SK-N-SH (cell line): ENCODE data around the gene CELSR1. TPM values are rescaled to one million over a fixed set of nuclear protein-coding genes. Genes with fewer than 3 reads are reported as not detected.

Experiments
- CTCF ChIA-PET: fragments of 300-600, 350-600 bp; formaldehyde crosslinking; extraction: SDS; loops from one replicate; lab custom pipeline; 2021; lab: Yijun Ruan, JAX
- POLR2A ChIA-PET: fragments of 350-600 bp; sonication (Branson Sonifier 250); formaldehyde crosslinking; extraction: SDS; loops from one replicate; lab custom pipeline; 2020; ENCODE audit warnings: antibody characterized with exemption, inconsistent platforms; lab: Yijun Ruan, JAX
- DNase-seq: peaks from one replicate; pipeline ENCODE4 v3.0.0; 2012
- H2AFZ ChIP-seq: fragments of 200-600 bp; sonication (generic); 2 replicates; pipeline ENCODE4 v1.8.1; 2016; ENCODE audit warnings: antibody characterized with exemption, mild to moderate bottlenecking, low read depth
- H3F3A ChIP-seq: fragments of 200-600 bp; sonication (generic); replicated peaks from 2 replicates; pipeline ENCODE3; 2016; ENCODE audit warnings: antibody characterized with exemption, mild to moderate bottlenecking; ENCODE audit not compliant: insufficient read depth
- H3K27ac ChIP-seq, 2 experiments: fragments of 200-500 bp in 1 of 2; fragments of 200-600 bp in 1 of 2; sonication (Bioruptor generic) in 1 of 2; sonication (generic), shearing (Covaris generic) in 1 of 2; 2 replicates each; pipeline versions ENCODE4 v1.5.1 to v1.6.1; 2014 to 2016; ENCODE audit warnings: low read depth in 2 of 2, inconsistent platforms in 1 of 2, low read length in 1 of 2, mild to moderate bottlenecking in 1 of 2, mixed read lengths in 1 of 2
- H3K27me3 ChIP-seq: fragments of 200-600 bp; sonication (generic), shearing (Covaris generic); 2 replicates; pipeline ENCODE4 v1.6.1; 2016; ENCODE audit warnings: mixed run types; ENCODE audit not compliant: insufficient read depth
- H3K36me3 ChIP-seq, 2 experiments: fragments of 200-500 bp in 1 of 2; fragments of 200-600 bp in 1 of 2; sonication (Bioruptor generic) in 1 of 2; sonication (generic) in 1 of 2; replicated peaks in 1 of 2; 2 replicates each; pipeline versions ENCODE3 to v1.5.1; 2014 to 2016; ENCODE audit warnings: low read length in 1 of 2, mild to moderate bottlenecking in 1 of 2; ENCODE audit not compliant: insufficient read depth in 2 of 2, control insufficient read depth in 1 of 2
- H3K4me1 ChIP-seq, 2 experiments: fragments of 200-500 bp in 1 of 2; fragments of 200-600 bp in 1 of 2; sonication (Bioruptor generic) in 1 of 2; sonication (generic), shearing (Covaris generic) in 1 of 2; 2 replicates each; pipeline versions ENCODE4 v1.5.1 to v1.6.1; 2014 to 2016; ENCODE audit warnings: low read depth in 1 of 2, low read length in 1 of 2, mixed run types in 1 of 2; ENCODE audit not compliant: insufficient read depth in 2 of 2, control insufficient read depth in 1 of 2
- H3K4me2 ChIP-seq: fragments of 200-600 bp; sonication (generic), shearing (Covaris generic); 2 replicates; pipeline ENCODE4 v1.6.1; 2017; ENCODE audit warnings: mixed run types
- H3K4me3 ChIP-seq, 2 experiments: fragments of 200-500 bp in 1 of 2; fragments of 200-600 bp in 1 of 2; sonication (Bioruptor generic) in 1 of 2; sonication (generic), shearing (Covaris generic) in 1 of 2; 2 replicates each; pipeline versions ENCODE4 v1.5.1 to v1.8.1; 2014 to 2016; ENCODE audit warnings: low read depth in 2 of 2, inconsistent platforms in 1 of 2, low read length in 1 of 2, mild to moderate bottlenecking in 1 of 2, mixed read lengths in 1 of 2, moderate library complexity in 1 of 2
- H3K79me2 ChIP-seq: fragments of 200-600 bp; sonication (generic); 2 replicates; pipeline ENCODE4 v1.8.1; 2017; ENCODE audit warnings: mild to moderate bottlenecking; ENCODE audit not compliant: insufficient read depth
- H3K9ac ChIP-seq: fragments of 200-600 bp; sonication (generic); 2 replicates; pipeline ENCODE4 v1.6.1; 2017; ENCODE audit warnings: mixed run types
- H3K9me2 ChIP-seq: fragments of 200-600 bp; sonication (generic); 2 replicates; pipeline ENCODE4 v1.6.1; 2017; ENCODE audit warnings: mixed run types
- H3K9me3 ChIP-seq: fragments of 200-600 bp; sonication (generic); 2 replicates; pipeline ENCODE4 v1.6.1; 2017; ENCODE audit warnings: mixed run types, mild to moderate bottlenecking, moderate library complexity
- H4K20me1 ChIP-seq: fragments of 200-600 bp; sonication (generic); 2 replicates; pipeline ENCODE4 v1.6.1; 2017; ENCODE audit warnings: mild to moderate bottlenecking, mixed run types; ENCODE audit not compliant: insufficient read depth
- CHD2 ChIP-seq: fragments of 150-350 bp; IDR thresholded peaks from 2 replicates; pipeline ENCODE4 v1.6.1; 2018; ENCODE audit warnings: low read length; ENCODE audit not compliant: partially characterized antibody
- EP300 ChIP-seq, 2 experiments: IDR thresholded peaks; 2 replicates each; pipeline versions ENCODE4 v1.4.0 to v1.6.1; 2012; ENCODE audit warnings: borderline replicate concordance in 1 of 2, low read depth in 1 of 2, low read length in 1 of 2
- EZH2phosphoT487 ChIP-seq: fragments of 200-600 bp; sonication (generic); IDR thresholded peaks from 2 replicates; pipeline ENCODE4 v1.6.1; 2017; ENCODE audit warnings: low read depth, mixed run types, mild to moderate bottlenecking, antibody characterized with exemption, moderate library complexity, borderline replicate concordance
- FOSL2 ChIP-seq: IDR thresholded peaks from 2 replicates; pipeline ENCODE4 v1.4.0; 2012; ENCODE audit warnings: low read depth, mild to moderate bottlenecking, moderate library complexity, borderline replicate concordance
- FOXJ3 ChIP-seq: sonication (generic); formaldehyde crosslinking; IDR thresholded peaks from 2 replicates; pipeline ENCODE4 v1.5.1; 2020; ENCODE audit warnings: mild to moderate bottlenecking, missing genetic modification reagents
- FOXM1 ChIP-seq: IDR thresholded peaks from 2 replicates; pipeline ENCODE4 v1.4.0; 2012; ENCODE audit warnings: low read depth, mild to moderate bottlenecking
- JUND ChIP-seq: IDR thresholded peaks from 2 replicates; pipeline ENCODE4 v1.4.0; 2012
- MEF2A ChIP-seq: IDR thresholded peaks from 2 replicates; pipeline ENCODE4 v1.4.0; 2012; ENCODE audit warnings: low read depth, borderline replicate concordance
- MXI1 ChIP-seq: IDR thresholded peaks from 2 replicates; pipeline ENCODE4 v1.6.1; 2012; ENCODE audit warnings: mild to moderate bottlenecking, low read depth, low read length, improper control_type of control experiment
- NFIC ChIP-seq: IDR thresholded peaks from 2 replicates; pipeline ENCODE4 v1.4.0; 2012; ENCODE audit warnings: borderline replicate concordance
- POLR2AphosphoS5 ChIP-seq: IDR thresholded peaks from 2 replicates; pipeline ENCODE4 v1.6.1; 2012; ENCODE audit warnings: low read depth, low read length
- RAD21 ChIP-seq: IDR thresholded peaks from 2 replicates; pipeline ENCODE4 v1.6.1; 2012; ENCODE audit warnings: mild to moderate bottlenecking, low read length
- RCOR1 ChIP-seq: fragments of 150-350 bp; IDR thresholded peaks from 2 replicates; pipeline ENCODE4 v1.6.1; 2017; ENCODE audit warnings: antibody characterized with exemption, low read length
- RFX5 ChIP-seq: IDR thresholded peaks from 2 replicates; pipeline ENCODE4 v1.6.1; 2012; ENCODE audit warnings: mild to moderate bottlenecking, improper control_type of control experiment, low read length
- RXRA ChIP-seq: IDR thresholded peaks from 2 replicates; pipeline ENCODE4 v1.4.0; 2012; ENCODE audit warnings: low read depth, mild to moderate bottlenecking, borderline replicate concordance
- SIN3A ChIP-seq: IDR thresholded peaks from 2 replicates; pipeline ENCODE4 v1.6.1; 2012; ENCODE audit warnings: low read depth, mild to moderate bottlenecking, low read length, moderate library complexity, borderline replicate concordance
- SMC3 ChIP-seq: IDR thresholded peaks from 2 replicates; pipeline ENCODE4 v1.6.1; 2012; ENCODE audit warnings: low read depth, low read length, improper control_type of control experiment
- TAF1 ChIP-seq: IDR thresholded peaks from 2 replicates; pipeline ENCODE4 v1.6.1; 2012; ENCODE audit warnings: low read depth, mild to moderate bottlenecking, low read length, moderate library complexity, borderline replicate concordance
- WGBS: methylation state at CpG from one replicate; pipeline ENCODE4 v1.1.6; 2017; ENCODE audit warnings: low lambda C conversion rate; 5-methylcytosine and 5-hydroxymethylcytosine counted together
- polyA plus RNA-seq, 3 experiments: library from polyadenylated mRNA; depleted of rRNA; stranded (reverse); fragments of >200 nt; gene quantifications; 2 replicates each; pipeline ENCODE4 v1.2.3, GENCODE V29; 2012
- TF ChIP-seq, protein P1 (sequence below): fragments of 150-350 bp; IDR thresholded peaks from 2 replicates; pipeline ENCODE4 v1.6.1; 2016; ENCODE audit warnings: mild to moderate bottlenecking, low read depth, low read length
- TF ChIP-seq, protein P2 (sequence below): fragments of 200-600 bp; sonication (generic); IDR thresholded peaks from 2 replicates; pipeline ENCODE4 v1.6.1; 2017; ENCODE audit warnings: antibody characterized with exemption, mild to moderate bottlenecking, moderate library complexity
- TF ChIP-seq, protein P3 (sequence below): IDR thresholded peaks from 2 replicates; pipeline ENCODE4 v1.4.0; 2012; ENCODE audit warnings: low read depth

Gene CELSR1
- polyA plus RNA-seq, 1 of the 3 experiments (the other 2 are of a cell fraction), result 5.0 TPM

GRCh38 chr22:46511151-46512038 is 26.0 kb downstream of the CELSR1 start:
- Histone ChIP-seq H3K9me2 (no peaks in the 10 kb centered on the region), H3K27me3 (no peaks in the 10 kb centered on the region), H3K4me1 (peaks cover 0 to 13% of the 10 kb centered on the region in 2 experiments; a peak in 2 of 4 replicates), H4K20me1 (no peaks in the 10 kb centered on the region), H2AFZ (no peak overlapping the region), H3K9ac (no peak overlapping the region), H3K36me3 (no peaks in the 10 kb centered on the region), H3F3A (no peaks in the 10 kb centered on the region), H3K4me3 (no peak overlapping the region), H3K79me2 (no peaks in the 10 kb centered on the region), H3K9me3 (no peaks in the 10 kb centered on the region), H3K4me2 (no peak overlapping the region), H3K27ac (no peak overlapping the region)
- no peak for DNase-seq
- 88% methylated on average over 15 of the region's 20 CpGs for WGBS
- ChIA-PET CTCF (interaction anchor here (0.6 to 1.4 kb wide), 4 partner anchors 31 to 814 kb away, joined by 3 to 6 read pairs (median 3); no protein-coding TSS in a partner anchor), POLR2A (interaction anchor here (0.6 kb wide), 1 partner anchor 39 kb away, joined by 3 read pairs; no protein-coding TSS in a partner anchor)
- TF ChIP-seq RXRA (no peak), FOXM1 (no peak), RCOR1 (no peak), POLR2AphosphoS5 (no peak), JUND (no peak), EP300 (IDR thresholded peaks at IDR 0.05; ENCODE audit: borderline replicate concordance in 1 of 2, low read depth in 1 of 2, low read length in 1 of 2) (no peak)
- TF ChIP-seq, protein P1, sequence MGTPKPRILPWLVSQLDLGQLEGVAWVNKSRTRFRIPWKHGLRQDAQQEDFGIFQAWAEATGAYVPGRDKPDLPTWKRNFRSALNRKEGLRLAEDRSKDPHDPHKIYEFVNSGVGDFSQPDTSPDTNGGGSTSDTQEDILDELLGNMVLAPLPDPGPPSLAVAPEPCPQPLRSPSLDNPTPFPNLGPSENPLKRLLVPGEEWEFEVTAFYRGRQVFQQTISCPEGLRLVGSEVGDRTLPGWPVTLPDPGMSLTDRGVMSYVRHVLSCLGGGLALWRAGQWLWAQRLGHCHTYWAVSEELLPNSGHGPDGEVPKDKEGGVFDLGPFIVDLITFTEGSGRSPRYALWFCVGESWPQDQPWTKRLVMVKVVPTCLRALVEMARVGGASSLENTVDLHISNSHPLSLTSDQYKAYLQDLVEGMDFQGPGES, result no peak

GRCh38 chr22:46509416-46510089 is 27.9 kb downstream of the CELSR1 start:
- TF ChIP-seq MXI1 (no peak), SIN3A (no peak), FOSL2 (no peak), CHD2 (no peak), EZH2phosphoT487 (no peak), RAD21 (no peak), JUND (no peak), MEF2A (no peak), NFIC (no peak), FOXJ3 (CRISPR knock-in tag) (no peak), RFX5 (no peak), TAF1 (no peak), SMC3 (no peak)
- TF ChIP-seq, protein P2, sequence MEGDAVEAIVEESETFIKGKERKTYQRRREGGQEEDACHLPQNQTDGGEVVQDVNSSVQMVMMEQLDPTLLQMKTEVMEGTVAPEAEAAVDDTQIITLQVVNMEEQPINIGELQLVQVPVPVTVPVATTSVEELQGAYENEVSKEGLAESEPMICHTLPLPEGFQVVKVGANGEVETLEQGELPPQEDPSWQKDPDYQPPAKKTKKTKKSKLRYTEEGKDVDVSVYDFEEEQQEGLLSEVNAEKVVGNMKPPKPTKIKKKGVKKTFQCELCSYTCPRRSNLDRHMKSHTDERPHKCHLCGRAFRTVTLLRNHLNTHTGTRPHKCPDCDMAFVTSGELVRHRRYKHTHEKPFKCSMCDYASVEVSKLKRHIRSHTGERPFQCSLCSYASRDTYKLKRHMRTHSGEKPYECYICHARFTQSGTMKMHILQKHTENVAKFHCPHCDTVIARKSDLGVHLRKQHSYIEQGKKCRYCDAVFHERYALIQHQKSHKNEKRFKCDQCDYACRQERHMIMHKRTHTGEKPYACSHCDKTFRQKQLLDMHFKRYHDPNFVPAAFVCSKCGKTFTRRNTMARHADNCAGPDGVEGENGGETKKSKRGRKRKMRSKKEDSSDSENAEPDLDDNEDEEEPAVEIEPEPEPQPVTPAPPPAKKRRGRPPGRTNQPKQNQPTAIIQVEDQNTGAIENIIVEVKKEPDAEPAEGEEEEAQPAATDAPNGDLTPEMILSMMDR, result no peak
- TF ChIP-seq, protein P3, sequence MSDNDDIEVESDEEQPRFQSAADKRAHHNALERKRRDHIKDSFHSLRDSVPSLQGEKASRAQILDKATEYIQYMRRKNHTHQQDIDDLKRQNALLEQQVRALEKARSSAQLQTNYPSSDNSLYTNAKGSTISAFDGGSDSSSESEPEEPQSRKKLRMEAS, result no peak
- Histone ChIP-seq H3K4me3 (no peak overlapping the region), H3K9me2 (no peaks in the 10 kb centered on the region), H2AFZ (no peak overlapping the region), H3K36me3 (no peaks in the 10 kb centered on the region), H3K79me2 (no peaks in the 10 kb centered on the region), H3F3A (no peaks in the 10 kb centered on the region), H4K20me1 (no peaks in the 10 kb centered on the region), H3K4me1 (peaks cover 0 to 5% of the 10 kb centered on the region in 2 experiments; a peak in 1 of 4 replicates), H3K27me3 (no peaks in the 10 kb centered on the region), H3K9ac (no peak overlapping the region), H3K9me3 (no peaks in the 10 kb centered on the region), H3K27ac (no peak overlapping the region), H3K4me2 (no peak overlapping the region)
- WGBS, result 67% methylated on average over 10 of the region's 16 CpGs
- DNase-seq, result no peak
- ChIA-PET POLR2A (no interaction called here), CTCF (no interaction called here)
